A549 (cell line): ENCODE results near the gene KRTAP5-2.
"Not testable (repeated sequence)": the region's sequence is repeated elsewhere in the genome, so short reads cannot be mapped to it uniquely, and the experiment has no call there.

Experiments used
- CTCF ChIP-seq: fragments of >200 bp; sonication (Bioruptor Twin); formaldehyde crosslinking; IDR thresholded peaks from 3 replicates; pipeline ENCODE4 v1.5.1; 2016
- HOXB5 ChIP-seq: fragments of 250-450 bp; sonication (Bioruptor Pico); IDR thresholded peaks from 2 replicates; pipeline ENCODE4 v1.5.0; 2020; ENCODE audit warnings: mild to moderate bottlenecking, moderate library complexity
- JUN ChIP-seq, 2 experiments: fragments of >200 bp; sonication (Bioruptor Twin); formaldehyde crosslinking; IDR thresholded peaks; 2 replicates in 1 of 2; 3 replicates in 1 of 2; pipeline ENCODE4 v1.6.1; 2016 to 2017
- MAX ChIP-seq: IDR thresholded peaks from 2 replicates; pipeline ENCODE4 v1.6.1; 2012
- NFE2L2 ChIP-seq: fragments of 150-350 bp; conservative IDR thresholded peaks from 2 replicates; pipeline ENCODE4 v1.6.1; 2014; ENCODE audit warnings: low read length
- TF ChIP-seq, protein P1 (sequence below): fragments of 200-600 bp; sonication (generic); IDR thresholded peaks from 2 replicates; pipeline ENCODE4 v1.6.1; 2016; ENCODE audit warnings: antibody characterized with exemption, mild to moderate bottlenecking, moderate library complexity
- TF ChIP-seq, protein P2 (sequence below): fragments of 150-350 bp; IDR thresholded peaks from 2 replicates; pipeline ENCODE4 v1.6.1; 2014; ENCODE audit warnings: low read depth, mild to moderate bottlenecking, low read length

DNA sequence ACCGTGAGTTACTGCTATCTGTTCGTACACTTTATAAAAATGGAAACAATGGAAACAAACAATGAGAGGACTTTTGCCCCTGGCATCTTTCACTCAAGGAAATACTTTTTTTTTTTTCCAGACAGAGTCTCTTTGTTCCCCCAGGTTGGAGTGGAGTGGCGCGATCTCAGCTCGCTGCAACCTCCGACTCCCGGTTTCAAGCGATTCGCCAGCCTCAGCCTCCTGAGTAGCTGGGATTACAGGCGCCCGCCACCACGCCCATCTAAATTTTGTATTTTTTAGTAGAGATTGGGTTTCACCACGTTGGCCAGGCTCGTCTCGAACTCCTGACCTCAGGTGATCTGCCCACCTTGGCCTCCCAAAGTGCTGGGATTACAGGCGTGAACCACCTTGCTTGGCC is 22.3 kb downstream of the KRTAP5-2 start:
- not testable (repeated sequence) for TF ChIP-seq CTCF; NFE2L2; MAX; HOXB5 (CRISPR knock-in tag); JUN (IDR thresholded peaks at IDR 0.05)
- TF ChIP-seq, protein P1, sequence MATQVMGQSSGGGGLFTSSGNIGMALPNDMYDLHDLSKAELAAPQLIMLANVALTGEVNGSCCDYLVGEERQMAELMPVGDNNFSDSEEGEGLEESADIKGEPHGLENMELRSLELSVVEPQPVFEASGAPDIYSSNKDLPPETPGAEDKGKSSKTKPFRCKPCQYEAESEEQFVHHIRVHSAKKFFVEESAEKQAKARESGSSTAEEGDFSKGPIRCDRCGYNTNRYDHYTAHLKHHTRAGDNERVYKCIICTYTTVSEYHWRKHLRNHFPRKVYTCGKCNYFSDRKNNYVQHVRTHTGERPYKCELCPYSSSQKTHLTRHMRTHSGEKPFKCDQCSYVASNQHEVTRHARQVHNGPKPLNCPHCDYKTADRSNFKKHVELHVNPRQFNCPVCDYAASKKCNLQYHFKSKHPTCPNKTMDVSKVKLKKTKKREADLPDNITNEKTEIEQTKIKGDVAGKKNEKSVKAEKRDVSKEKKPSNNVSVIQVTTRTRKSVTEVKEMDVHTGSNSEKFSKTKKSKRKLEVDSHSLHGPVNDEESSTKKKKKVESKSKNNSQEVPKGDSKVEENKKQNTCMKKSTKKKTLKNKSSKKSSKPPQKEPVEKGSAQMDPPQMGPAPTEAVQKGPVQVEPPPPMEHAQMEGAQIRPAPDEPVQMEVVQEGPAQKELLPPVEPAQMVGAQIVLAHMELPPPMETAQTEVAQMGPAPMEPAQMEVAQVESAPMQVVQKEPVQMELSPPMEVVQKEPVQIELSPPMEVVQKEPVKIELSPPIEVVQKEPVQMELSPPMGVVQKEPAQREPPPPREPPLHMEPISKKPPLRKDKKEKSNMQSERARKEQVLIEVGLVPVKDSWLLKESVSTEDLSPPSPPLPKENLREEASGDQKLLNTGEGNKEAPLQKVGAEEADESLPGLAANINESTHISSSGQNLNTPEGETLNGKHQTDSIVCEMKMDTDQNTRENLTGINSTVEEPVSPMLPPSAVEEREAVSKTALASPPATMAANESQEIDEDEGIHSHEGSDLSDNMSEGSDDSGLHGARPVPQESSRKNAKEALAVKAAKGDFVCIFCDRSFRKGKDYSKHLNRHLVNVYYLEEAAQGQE = not testable (repeated sequence)
- TF ChIP-seq, protein P2, sequence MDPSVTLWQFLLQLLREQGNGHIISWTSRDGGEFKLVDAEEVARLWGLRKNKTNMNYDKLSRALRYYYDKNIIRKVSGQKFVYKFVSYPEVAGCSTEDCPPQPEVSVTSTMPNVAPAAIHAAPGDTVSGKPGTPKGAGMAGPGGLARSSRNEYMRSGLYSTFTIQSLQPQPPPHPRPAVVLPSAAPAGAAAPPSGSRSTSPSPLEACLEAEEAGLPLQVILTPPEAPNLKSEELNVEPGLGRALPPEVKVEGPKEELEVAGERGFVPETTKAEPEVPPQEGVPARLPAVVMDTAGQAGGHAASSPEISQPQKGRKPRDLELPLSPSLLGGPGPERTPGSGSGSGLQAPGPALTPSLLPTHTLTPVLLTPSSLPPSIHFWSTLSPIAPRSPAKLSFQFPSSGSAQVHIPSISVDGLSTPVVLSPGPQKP = not testable (repeated sequence)
